ENCODE measurements around the gene DTX2.
"Not testable (repeated sequence)": the region's sequence is repeated elsewhere in the genome, so short reads cannot be mapped to it uniquely, and the experiment has no call there.

DTX2 gene

DNA sequence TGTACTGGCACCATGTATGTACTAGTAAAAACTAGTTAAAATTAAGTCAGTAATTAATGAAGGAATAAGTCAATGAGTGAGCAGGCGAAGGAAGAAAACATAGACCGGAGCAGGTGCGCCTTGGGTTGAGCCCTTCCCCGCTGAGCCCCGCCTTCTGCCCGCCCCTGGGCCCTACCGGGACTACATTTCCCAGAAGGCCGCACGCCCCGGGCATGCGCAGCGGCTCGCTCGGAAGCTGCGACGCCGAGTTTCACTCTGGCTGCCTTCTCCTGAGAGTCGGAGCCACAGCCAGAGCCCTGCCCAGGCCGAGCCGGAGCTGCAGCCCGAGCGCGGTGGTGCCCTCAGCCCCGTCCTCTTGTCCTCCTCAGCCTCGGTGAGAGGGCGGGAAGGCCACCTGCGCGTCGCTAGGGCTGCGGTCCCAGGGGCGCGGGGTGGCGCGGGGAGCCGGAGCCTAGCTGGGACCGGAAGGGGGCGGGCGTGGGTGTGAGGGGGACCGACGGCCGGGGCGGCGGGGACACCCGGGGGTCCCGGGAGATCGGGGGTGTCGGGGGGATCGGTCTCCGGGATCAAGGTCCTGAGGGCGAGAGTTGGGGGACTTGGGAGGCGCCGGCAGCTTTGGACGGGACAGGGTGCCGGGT is at the start of gene DTX2:
DTX2 (plus strand) TSS at position 246 of the 638 bp plus-strand sequence. CDS start 18,801 bp downstream, outside the sequence.
- H3K36me3 ChIP-seq; H3K27me3 ChIP-seq; H3K4me1 ChIP-seq; intact Hi-C loops (cut with DNase I; ENCODE audit: low total_unique reads); H3K9me3 ChIP-seq: not testable (repeated sequence)
- peak in 1 of 2 donors; percentile 74 for DNase-seq
- peak within 1 kb of the TSS; percentile 75 to 79 for H3K27ac ChIP-seq
- peak within 1 kb of the TSS; percentile 60 to 65 for H3K4me3 ChIP-seq

DNA sequence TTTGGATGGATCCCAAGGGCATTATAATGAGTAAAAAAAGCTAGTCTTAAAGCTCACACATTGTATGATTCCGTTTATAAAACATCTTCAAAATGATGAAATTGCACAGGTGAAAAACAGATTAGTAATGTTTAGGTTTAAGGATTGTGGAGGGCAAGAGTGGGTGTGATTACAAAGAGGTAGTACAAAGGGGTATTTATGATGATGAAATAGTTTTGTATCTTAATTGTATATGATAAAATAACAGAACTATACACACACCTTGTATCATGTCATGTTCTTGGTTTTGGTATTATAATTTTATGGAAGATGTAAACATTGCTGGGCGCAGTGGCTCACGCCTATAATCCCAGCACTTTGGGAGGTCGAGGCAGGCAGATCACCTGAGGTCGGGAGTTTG is 49.3 kb upstream of the DTX2 start:
- Histone ChIP-seq H3K36me3 (no peaks in the 10 kb centered on the region), H3K4me1 (no peaks in the 10 kb centered on the region), H3K27ac (no peak overlapping the region), H3K9me3 (no peaks in the 10 kb centered on the region), H3K27me3 (peaks cover 0 to 5% of the 10 kb centered on the region in 2 donors), H3K4me3 (no peak overlapping the region)
- TF ChIP-seq, protein P1, sequence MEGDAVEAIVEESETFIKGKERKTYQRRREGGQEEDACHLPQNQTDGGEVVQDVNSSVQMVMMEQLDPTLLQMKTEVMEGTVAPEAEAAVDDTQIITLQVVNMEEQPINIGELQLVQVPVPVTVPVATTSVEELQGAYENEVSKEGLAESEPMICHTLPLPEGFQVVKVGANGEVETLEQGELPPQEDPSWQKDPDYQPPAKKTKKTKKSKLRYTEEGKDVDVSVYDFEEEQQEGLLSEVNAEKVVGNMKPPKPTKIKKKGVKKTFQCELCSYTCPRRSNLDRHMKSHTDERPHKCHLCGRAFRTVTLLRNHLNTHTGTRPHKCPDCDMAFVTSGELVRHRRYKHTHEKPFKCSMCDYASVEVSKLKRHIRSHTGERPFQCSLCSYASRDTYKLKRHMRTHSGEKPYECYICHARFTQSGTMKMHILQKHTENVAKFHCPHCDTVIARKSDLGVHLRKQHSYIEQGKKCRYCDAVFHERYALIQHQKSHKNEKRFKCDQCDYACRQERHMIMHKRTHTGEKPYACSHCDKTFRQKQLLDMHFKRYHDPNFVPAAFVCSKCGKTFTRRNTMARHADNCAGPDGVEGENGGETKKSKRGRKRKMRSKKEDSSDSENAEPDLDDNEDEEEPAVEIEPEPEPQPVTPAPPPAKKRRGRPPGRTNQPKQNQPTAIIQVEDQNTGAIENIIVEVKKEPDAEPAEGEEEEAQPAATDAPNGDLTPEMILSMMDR (IDR thresholded peaks at IDR 0.05), result no peak
- no peak for DNase-seq
- intact Hi-C loops (cut with DNase I; ENCODE audit: low total_unique reads), result no loop called here

DNA sequence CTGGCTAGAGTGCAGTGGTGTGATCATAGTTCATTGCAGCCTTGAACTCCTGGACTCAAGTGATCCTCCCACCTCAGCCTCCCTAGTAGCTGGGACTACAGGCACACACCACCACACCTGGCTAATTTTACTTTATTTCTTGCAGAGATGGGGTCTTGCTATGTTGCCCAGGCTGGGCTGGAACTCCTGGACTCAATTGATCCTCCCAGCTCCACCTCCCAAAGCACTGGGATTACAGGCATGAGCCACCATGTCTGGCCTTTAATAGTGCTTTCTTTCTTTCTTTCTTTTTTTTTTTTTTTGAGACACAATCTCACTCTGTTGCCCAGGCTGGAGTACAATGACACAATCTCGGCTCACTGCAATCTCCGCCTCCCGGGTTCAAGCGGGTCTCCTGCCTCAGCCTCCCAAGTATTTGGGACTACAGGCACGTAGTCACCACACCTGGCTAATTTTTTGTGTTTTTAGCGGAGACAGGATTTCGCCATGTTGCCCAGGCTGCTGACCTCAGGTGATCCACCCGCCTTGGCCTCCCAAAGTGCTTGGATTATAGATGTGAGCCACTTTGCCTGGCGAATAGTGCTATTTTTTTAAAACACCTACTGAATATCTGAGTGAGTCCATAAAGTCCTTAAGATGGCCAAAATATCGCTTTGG is 43.7 kb upstream of the DTX2 start:
- intact Hi-C loops (cut with DNase I; ENCODE audit: low total_unique reads); H3K27me3 ChIP-seq; H3K36me3 ChIP-seq; H3K9me3 ChIP-seq; H3K27ac ChIP-seq; DNase-seq; H3K4me3 ChIP-seq; H3K4me1 ChIP-seq: not testable (repeated sequence)

DNA sequence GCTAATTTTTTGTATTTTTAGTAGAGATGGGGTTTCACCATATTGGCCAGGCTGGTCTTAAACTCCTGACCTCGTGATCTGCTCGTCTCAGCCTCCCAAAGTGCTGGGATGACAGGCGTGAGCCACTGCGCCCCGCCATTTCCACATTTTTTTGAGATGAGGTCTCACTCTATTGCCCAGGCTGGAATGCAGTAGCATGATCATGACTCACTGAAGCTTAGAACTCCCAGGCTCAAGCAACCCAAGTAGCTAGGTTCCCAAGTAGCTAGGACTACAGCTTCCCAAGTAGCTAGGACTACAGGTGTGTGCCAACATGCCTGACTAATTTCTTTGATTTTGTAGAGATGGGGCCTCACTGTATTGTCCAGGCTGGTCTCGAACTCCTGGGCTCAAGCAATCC is 40.4 kb upstream of the DTX2 start:
- H3K9me3 ChIP-seq; H3K27ac ChIP-seq; DNase-seq; H3K36me3 ChIP-seq; H3K4me1 ChIP-seq; intact Hi-C loops (cut with DNase I; ENCODE audit: low total_unique reads); H3K4me3 ChIP-seq: not testable (repeated sequence)
- H3K27me3 ChIP-seq, result peaks cover 0 to 23% of the 10 kb centered on the region in 2 donors

DNA sequence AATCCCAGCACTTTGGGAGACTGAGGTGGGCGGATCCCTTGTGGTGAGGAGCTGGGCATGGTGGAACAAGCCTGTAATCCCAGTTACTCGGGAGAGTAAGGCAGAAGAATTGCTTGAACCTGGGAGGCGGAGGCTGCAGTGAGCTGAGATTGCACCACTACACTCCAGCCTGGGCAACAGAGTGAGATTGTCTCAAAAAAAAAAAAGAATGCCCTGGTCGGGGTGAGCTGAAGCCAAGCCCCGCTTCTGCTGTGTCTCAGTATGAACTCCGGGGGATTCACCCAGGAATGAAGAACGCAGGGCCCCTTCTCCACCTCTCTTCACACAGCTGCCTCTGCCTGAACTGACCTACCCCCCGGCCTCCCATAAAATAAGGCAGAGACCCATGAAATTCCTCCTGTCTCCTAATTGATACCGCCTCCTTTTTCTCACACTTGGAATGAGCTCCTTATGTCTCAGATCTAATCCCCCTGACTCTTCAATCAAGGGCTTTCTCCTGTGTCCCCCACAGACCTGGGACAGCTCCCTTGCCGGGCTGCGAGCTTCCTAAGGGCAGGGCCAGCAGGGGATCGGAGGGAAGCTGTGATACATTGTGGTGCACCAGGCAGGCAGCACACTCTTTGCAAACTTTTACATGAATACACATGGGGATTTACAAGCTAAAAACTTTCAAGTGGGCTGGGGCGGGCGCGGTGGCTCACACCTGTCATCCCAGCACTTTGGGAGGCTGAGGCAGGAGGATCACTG is 37.7 kb upstream of the DTX2 start:
- DNase-seq, result no peak
- Histone ChIP-seq H3K36me3 (no peaks in the 10 kb centered on the region), H3K4me1 (no peaks in the 10 kb centered on the region), H3K9me3 (peaks cover 0 to 9% (median 0%) of the 10 kb centered on the region in 3 donors), H3K27ac (no peak overlapping the region), H3K4me3 (no peak overlapping the region), H3K27me3 (peaks cover 0 to 23% of the 10 kb centered on the region in 2 donors)
- TF ChIP-seq, protein P1 (IDR thresholded peaks at IDR 0.05), result no peak
- intact Hi-C loops (cut with DNase I; ENCODE audit: low total_unique reads), result no loop called here

DNA sequence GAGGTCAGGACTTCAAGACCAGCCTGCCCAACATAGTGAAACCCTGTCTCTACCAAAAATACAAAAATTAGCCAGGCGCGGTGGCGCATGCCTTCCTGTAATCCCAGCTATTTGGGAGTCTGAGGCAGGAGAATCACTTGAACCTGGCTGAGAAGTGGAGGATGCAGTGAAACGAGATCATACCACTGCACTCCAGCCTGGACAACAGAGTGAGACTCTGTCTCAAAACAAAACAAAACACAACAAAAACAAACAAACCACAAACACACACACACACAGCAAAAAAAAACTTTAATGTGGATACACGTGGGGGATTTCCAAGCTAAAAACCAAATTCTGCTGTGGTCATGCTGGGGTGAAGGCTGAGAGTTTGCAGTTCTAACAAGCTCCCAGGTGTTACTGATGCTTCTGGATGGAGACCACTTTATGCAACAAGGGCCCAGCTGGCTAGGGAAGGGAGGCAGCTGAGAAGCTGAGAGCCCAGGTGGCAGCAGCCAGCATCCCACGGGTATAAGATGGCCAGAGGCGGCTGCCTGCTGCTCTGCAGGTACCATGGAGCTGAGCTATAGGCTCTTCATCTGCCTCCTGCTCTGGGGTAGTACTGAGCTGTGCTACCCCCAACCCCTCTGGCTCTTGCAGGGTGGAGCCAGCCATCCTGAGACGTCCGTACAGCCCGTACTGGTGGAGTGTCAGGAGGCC is 36.9 kb upstream of the DTX2 start, which contains the start of gene ZP3:
ZP3 (plus strand) TSS at position 538 of the 699 bp plus-strand sequence; CDS start at position 553, 15 bp downstream.
- Histone ChIP-seq H3K9me3 (peaks cover 0 to 9% (median 0%) of the 10 kb centered on the region in 3 donors), H3K27ac (no peak within 1 kb of the TSS), H3K4me1 (no peaks in the 10 kb centered on the region), H3K4me3 (no peak within 1 kb of the TSS), H3K36me3 (no peaks in the 10 kb centered on the region), H3K27me3 (peaks cover 0 to 23% of the 10 kb centered on the region in 2 donors)
- DNase-seq, result no peak
- intact Hi-C loops (cut with DNase I; ENCODE audit: low total_unique reads), result no loop called here
- TF ChIP-seq, protein P1 (IDR thresholded peaks at IDR 0.05), result no peak

Measured in tibial artery (tissue), 4 donors.